Measurements from ENCODE around the gene UVSSA. TPM values are rescaled to one million over a fixed set of nuclear protein-coding genes. Genes with fewer than 3 reads are reported as not detected.
"Not testable (repeated sequence)": the region's sequence is repeated elsewhere in the genome, so short reads cannot be mapped to it uniquely, and the experiment has no call there.

UVSSA gene
- total RNA-seq, 1 donor from 2014 or later: 33.9 TPM

GRCh38 chr4:1382776-1383727, 36.0 kb downstream of the UVSSA start:
- Mint-ChIP-seq H3K27ac (ENCODE audit: unreplicated experiment) (no peak overlapping the region), H3K36me3 (ENCODE audit: unreplicated experiment) (peaks cover 7% of the 10 kb centered on the region), H3K27me3 (ENCODE audit: unreplicated experiment) (peaks cover 5% of the 10 kb centered on the region), H3K4me3 (ENCODE audit: unreplicated experiment) (no peak overlapping the region), H3K4me1 (ENCODE audit: low read depth, unreplicated experiment) (peaks cover 11% of the 10 kb centered on the region), H3K9me3 (ENCODE audit: unreplicated experiment) (peaks cover 5% of the 10 kb centered on the region)
- TF ChIP-seq CTCF (IDR thresholded peaks at IDR 0.05; ENCODE audit: partially characterized antibody, unreplicated experiment): no peak
- DNase-seq: peak; percentile 18

GRCh38 chr4:1383728-1384591, 37.0 kb downstream of the UVSSA start:
- Mint-ChIP-seq H3K36me3 (ENCODE audit: unreplicated experiment) (peaks cover 13% of the 10 kb centered on the region), H3K27me3 (ENCODE audit: unreplicated experiment) (peaks cover 5% of the 10 kb centered on the region), H3K4me3 (ENCODE audit: unreplicated experiment) (no peak overlapping the region), H3K4me1 (ENCODE audit: low read depth, unreplicated experiment) (peaks cover 11% of the 10 kb centered on the region), H3K27ac (ENCODE audit: unreplicated experiment) (no peak overlapping the region), H3K9me3 (ENCODE audit: unreplicated experiment) (peaks cover 5% of the 10 kb centered on the region)
- peak; percentile 8 for DNase-seq
- TF ChIP-seq CTCF (IDR thresholded peaks at IDR 0.05; ENCODE audit: partially characterized antibody, unreplicated experiment): no peak

GRCh38 chr4:1384675-1385372, 37.8 kb downstream of the UVSSA start:
- TF ChIP-seq CTCF (IDR thresholded peaks at IDR 0.05; ENCODE audit: partially characterized antibody, unreplicated experiment): no peak
- peaks cover 11% of the 10 kb centered on the region for H3K4me1 Mint-ChIP-seq (ENCODE audit: low read depth, unreplicated experiment)
- DNase-seq: peak; percentile 7
- H3K36me3 Mint-ChIP-seq (ENCODE audit: unreplicated experiment): peaks cover 16% of the 10 kb centered on the region
- H3K9me3 Mint-ChIP-seq (ENCODE audit: unreplicated experiment): peaks cover 5% of the 10 kb centered on the region
- no peak overlapping the region for H3K27ac Mint-ChIP-seq (ENCODE audit: unreplicated experiment)
- H3K4me3 Mint-ChIP-seq (ENCODE audit: unreplicated experiment): no peak overlapping the region
- H3K27me3 Mint-ChIP-seq (ENCODE audit: unreplicated experiment): peaks cover 5% of the 10 kb centered on the region

- peaks cover 17% of the 10 kb centered on the region for H3K36me3 Mint-ChIP-seq (ENCODE audit: unreplicated experiment)
- H3K27me3 Mint-ChIP-seq (ENCODE audit: unreplicated experiment): peaks cover 5% of the 10 kb centered on the region
- H3K4me3 Mint-ChIP-seq (ENCODE audit: unreplicated experiment): no peak overlapping the region
- H3K27ac Mint-ChIP-seq (ENCODE audit: unreplicated experiment): no peak overlapping the region
- DNase-seq: peak; percentile 10
- TF ChIP-seq CTCF (IDR thresholded peaks at IDR 0.05; ENCODE audit: partially characterized antibody, unreplicated experiment): no peak
- H3K9me3 Mint-ChIP-seq (ENCODE audit: unreplicated experiment): peaks cover 5% of the 10 kb centered on the region
- H3K4me1 Mint-ChIP-seq (ENCODE audit: low read depth, unreplicated experiment): peaks cover 11% of the 10 kb centered on the region
These were observed 38.6 kb downstream of the UVSSA start for GRCh38 chr4:1385373-1386340.

- not testable (repeated sequence) for H3K4me1 Mint-ChIP-seq (ENCODE audit: low read depth, unreplicated experiment); H3K27ac Mint-ChIP-seq (ENCODE audit: unreplicated experiment); H3K9me3 Mint-ChIP-seq (ENCODE audit: unreplicated experiment); H3K4me3 Mint-ChIP-seq (ENCODE audit: unreplicated experiment); H3K27me3 Mint-ChIP-seq (ENCODE audit: unreplicated experiment); DNase-seq
- peaks cover 15% of the 10 kb centered on the region for H3K36me3 Mint-ChIP-seq (ENCODE audit: unreplicated experiment)
These were observed 46.4 kb downstream of the UVSSA start for GRCh38 chr4:1393363-1393762.

Data from glutamatergic neuron (in vitro differentiated cells).